HepG2 (cell line): ENCODE results near the gene TUBB4B. TPM values are rescaled to one million over a fixed set of nuclear protein-coding genes. Genes with fewer than 3 reads are reported as not detected.

ENCODE experiments used
- ARID4A ChIP-seq: sonication (generic); formaldehyde crosslinking; IDR thresholded peaks from 2 replicates; pipeline ENCODE4 v1.5.0; 2020; ENCODE audit warnings: mild to moderate bottlenecking, missing genetic modification reagents, borderline replicate concordance
- BCLAF1 ChIP-seq: fragments of 450-650 bp; IDR thresholded peaks from 2 replicates; pipeline ENCODE4 v1.6.1; 2017; ENCODE audit warnings: mild to moderate bottlenecking
- ELF3 ChIP-seq: IDR thresholded peaks from 2 replicates; pipeline ENCODE4 v1.6.1; 2016; ENCODE audit warnings: missing genetic modification reagents, missing compliant biosample characterization
- GABPA ChIP-seq, 2 experiments: IDR thresholded peaks; 2 replicates each; pipeline ENCODE4 v1.6.1; 2011 to 2016; ENCODE audit warnings: low read depth in 2 of 2, low read length in 1 of 2, missing biosample characterization in 1 of 2, missing genetic modification characterization in 1 of 2
- HIVEP1 ChIP-seq: sonication (generic); formaldehyde crosslinking; IDR thresholded peaks from 2 replicates; pipeline ENCODE4 v1.4.0; 2020; ENCODE audit warnings: mild to moderate bottlenecking, missing genetic modification reagents
- KLF12 ChIP-seq: sonication (generic); formaldehyde crosslinking; IDR thresholded peaks from 2 replicates; pipeline ENCODE4 v1.4.0; 2020; ENCODE audit warnings: missing genetic modification reagents, borderline replicate concordance
- NR2C2 ChIP-seq: sonication (generic); formaldehyde crosslinking; IDR thresholded peaks from 2 replicates; pipeline ENCODE4 v1.4.0; 2020; ENCODE audit warnings: missing genetic modification reagents, mild to moderate bottlenecking, moderate library complexity, borderline replicate concordance
- PPARG ChIP-seq: conservative IDR thresholded peaks from 2 replicates; pipeline ENCODE4 v1.6.1; 2016; ENCODE audit warnings: missing biosample characterization, missing genetic modification reagents
- ZEB1 ChIP-seq: IDR thresholded peaks from 2 replicates; pipeline ENCODE4 v1.6.1; 2012; ENCODE audit warnings: mild to moderate bottlenecking, low read depth, inconsistent platforms; ENCODE audit not compliant: insufficient replicate concordance
- ZNF230 ChIP-seq: sonication (generic); formaldehyde crosslinking; IDR thresholded peaks from 2 replicates; pipeline ENCODE4 v1.4.0; 2020; ENCODE audit warnings: mild to moderate bottlenecking, missing genetic modification reagents
- ZNF24 ChIP-seq: fragments of 450-650 bp; IDR thresholded peaks from 2 replicates; pipeline ENCODE4 v1.6.1; 2017; ENCODE audit warnings: antibody characterized with exemption, mild to moderate bottlenecking
- ZNF260 ChIP-seq: sonication (generic); formaldehyde crosslinking; IDR thresholded peaks from 2 replicates; pipeline ENCODE4 v1.4.0; 2020; ENCODE audit warnings: missing genetic modification reagents, low read depth, mild to moderate bottlenecking, borderline replicate concordance
- ZNF703 ChIP-seq: sonication (generic); formaldehyde crosslinking; IDR thresholded peaks from 2 replicates; pipeline ENCODE4 v1.5.1; 2020; ENCODE audit warnings: missing genetic modification reagents, mild to moderate bottlenecking, moderate library complexity, borderline replicate concordance
- ZNF878 ChIP-seq: sonication (generic); formaldehyde crosslinking; IDR thresholded peaks from 2 replicates; pipeline ENCODE4 v1.8.1; 2023; ENCODE audit warnings: mild to moderate bottlenecking, missing genetic modification reagents, moderate library complexity
- polyA plus RNA-seq, 8 experiments: library from polyadenylated mRNA; depleted of rRNA in 3 of 8; stranded (reverse) in 7 of 8; unstranded in 1 of 8; fragments of >200 nt; fragmentation: Illumina TruSeq in 4 of 8; extraction: Trizol in 4 of 8; gene quantifications; 2 replicates each; pipeline versions ENCODE4 v1.2.1 to v1.2.3, GENCODE V29; 2011 to 2016; ENCODE audit warnings: low read depth in 4 of 8, missing spikeins in 1 of 8, mixed read lengths in 1 of 8; ENCODE audit not compliant: insufficient read depth in 1 of 8
- total RNA-seq, 5 experiments: library from RNA; depleted of rRNA; stranded (reverse); fragments of >200 nt; fragmentation: Illumina TruSeq; extraction: Trizol; gene quantifications; 2 replicates each; pipeline ENCODE4 v1.2.3, GENCODE V29; 2016; ENCODE audit warnings: low read depth in 1 of 5
- TF ChIP-seq, protein P1 (sequence below): sonication (generic); formaldehyde crosslinking; IDR thresholded peaks from 2 replicates; pipeline ENCODE4 v1.4.0; 2020; ENCODE audit warnings: missing genetic modification reagents
- TF ChIP-seq, protein P2 (sequence below): sonication (generic); formaldehyde crosslinking; IDR thresholded peaks from 2 replicates; pipeline ENCODE4 v1.5.1; 2020; ENCODE audit warnings: mild to moderate bottlenecking, missing genetic modification reagents
- TF ChIP-seq, protein P3 (sequence below): IDR thresholded peaks from 2 replicates; pipeline ENCODE4 v1.6.1; 2016; ENCODE audit warnings: missing genetic modification reagents, missing compliant biosample characterization

Gene TUBB4B
- total and polyA plus RNA-seq, 2 of the 13 experiments (the other 11 are each of a cell fraction or from before 2014, with no cell fraction given) = 182 to 412 TPM

DNA sequence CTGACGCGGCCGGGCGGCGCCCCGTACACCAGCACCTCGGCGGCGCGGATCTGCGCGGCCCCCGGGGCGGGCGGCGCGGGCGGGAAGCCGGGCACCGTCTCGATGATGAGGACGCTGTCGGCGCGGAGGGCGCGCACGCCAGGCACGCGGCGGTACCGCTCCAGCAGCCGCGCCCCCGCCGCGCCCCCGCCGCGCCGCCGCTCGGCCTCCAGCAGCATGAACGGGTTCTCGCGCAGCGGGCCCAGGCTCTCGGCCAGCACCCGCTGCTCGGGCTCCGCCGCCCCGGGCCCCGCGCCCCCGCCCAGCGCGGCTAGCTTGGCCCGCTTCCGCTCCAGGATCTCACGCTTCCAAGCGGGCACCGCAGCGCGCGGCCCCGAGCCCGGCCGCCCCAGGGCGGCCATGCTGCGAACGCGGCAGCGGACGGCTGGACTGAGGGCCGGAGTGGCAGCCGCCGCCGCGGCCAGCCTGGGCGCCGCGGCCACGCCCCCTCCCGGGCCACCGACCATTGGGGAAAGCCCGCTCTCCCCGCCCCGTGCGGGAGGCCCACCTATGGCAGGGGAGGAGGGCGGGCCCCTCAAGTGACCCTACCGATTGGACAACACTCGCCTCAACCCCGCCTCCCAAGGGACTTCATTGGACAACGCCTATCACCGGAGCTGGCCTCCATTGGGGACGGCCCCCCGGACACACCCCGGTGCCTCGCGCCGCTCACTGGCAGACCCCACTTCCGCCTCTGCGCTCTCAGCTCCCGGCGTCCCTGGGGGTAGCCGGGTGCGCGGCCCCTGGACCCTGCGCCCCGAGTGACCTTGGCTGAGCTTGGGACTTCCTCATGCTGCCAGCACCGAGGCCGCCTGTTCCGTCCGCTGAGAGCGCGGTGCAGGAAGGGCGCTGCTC lies 40.5 kb upstream of the TUBB4B start, which contains the start of gene TPRN (continued):
- TF ChIP-seq ARID4A (peak; percentile 96), GABPA (IDR thresholded peaks at IDR 0.05; ENCODE audit: low read depth, low read length) (no peak), GABPA (CRISPR knock-in tag; IDR thresholded peaks at IDR 0.05; ENCODE audit: low read depth) (peak; percentile 84), BCLAF1 (no peak), ZNF878 (CRISPR knock-in tag) (no peak), ZNF703 (CRISPR knock-in tag) (no peak), NR2C2 (CRISPR knock-in tag) (peak; percentile 74), PPARG (CRISPR knock-in tag) (no peak), ELF3 (CRISPR knock-in tag) (peak; percentile 99), KLF12 (CRISPR knock-in tag) (peak; percentile 52; the same call in 1 of the 2 replicates), ZNF24 (no peak), ZNF230 (0 out of 2 replicates have a peak, but pooled peaks have one; percentile 71), HIVEP1 (peak; percentile 98), ZNF260 (no peak), ZEB1 (peak; percentile 25)
- TF ChIP-seq, protein P1, sequence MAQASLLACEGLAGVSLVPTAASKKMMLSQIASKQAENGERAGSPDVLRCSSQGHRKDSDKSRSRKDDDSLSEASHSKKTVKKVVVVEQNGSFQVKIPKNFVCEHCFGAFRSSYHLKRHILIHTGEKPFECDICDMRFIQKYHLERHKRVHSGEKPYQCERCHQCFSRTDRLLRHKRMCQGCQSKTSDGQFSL (CRISPR knock-in tag) = no peak
- TF ChIP-seq, protein P2, sequence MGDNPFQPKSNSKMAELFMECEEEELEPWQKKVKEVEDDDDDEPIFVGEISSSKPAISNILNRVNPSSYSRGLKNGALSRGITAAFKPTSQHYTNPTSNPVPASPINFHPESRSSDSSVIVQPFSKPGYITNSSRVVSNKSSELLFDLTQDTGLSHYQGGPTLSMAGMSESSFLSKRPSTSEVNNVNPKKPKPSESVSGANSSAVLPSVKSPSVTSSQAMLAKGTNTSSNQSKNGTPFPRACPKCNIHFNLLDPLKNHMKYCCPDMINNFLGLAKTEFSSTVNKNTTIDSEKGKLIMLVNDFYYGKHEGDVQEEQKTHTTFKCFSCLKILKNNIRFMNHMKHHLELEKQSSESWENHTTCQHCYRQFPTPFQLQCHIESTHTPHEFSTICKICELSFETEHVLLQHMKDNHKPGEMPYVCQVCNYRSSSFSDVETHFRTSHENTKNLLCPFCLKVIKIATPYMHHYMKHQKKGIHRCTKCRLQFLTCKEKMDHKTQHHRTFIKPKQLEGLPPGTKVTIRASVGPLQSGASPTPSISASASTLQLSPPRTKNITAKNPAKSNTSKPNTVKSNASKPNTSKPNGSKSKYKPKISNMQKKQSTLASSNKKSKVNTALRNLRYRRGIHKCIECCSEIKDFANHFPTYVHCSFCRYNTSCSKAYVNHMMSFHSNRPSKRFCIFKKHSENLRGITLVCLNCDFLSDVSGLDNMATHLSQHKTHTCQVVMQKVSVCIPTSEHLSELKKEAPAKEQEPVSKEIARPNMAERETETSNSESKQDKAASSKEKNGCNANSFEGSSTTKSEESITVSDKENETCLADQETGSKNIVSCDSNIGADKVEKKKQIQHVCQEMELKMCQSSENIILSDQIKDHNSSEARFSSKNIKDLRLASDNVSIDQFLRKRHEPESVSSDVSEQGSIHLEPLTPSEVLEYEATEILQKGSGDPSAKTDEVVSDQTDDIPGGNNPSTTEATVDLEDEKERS (CRISPR knock-in tag) = peak; percentile 76
- TF ChIP-seq, protein P3, sequence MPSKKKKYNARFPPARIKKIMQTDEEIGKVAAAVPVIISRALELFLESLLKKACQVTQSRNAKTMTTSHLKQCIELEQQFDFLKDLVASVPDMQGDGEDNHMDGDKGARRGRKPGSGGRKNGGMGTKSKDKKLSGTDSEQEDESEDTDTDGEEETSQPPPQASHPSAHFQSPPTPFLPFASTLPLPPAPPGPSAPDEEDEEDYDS = peak; percentile 87
